ENCODE measurements around the gene IL3.

Gene IL3

GRCh38 chr5:132026516-132027008 is 33.9 kb upstream of the IL3 start:
- DNase-seq, result no peak

GRCh38 chr5:132027027-132027426 is 33.4 kb upstream of the IL3 start:
- no peak for DNase-seq

DNA sequence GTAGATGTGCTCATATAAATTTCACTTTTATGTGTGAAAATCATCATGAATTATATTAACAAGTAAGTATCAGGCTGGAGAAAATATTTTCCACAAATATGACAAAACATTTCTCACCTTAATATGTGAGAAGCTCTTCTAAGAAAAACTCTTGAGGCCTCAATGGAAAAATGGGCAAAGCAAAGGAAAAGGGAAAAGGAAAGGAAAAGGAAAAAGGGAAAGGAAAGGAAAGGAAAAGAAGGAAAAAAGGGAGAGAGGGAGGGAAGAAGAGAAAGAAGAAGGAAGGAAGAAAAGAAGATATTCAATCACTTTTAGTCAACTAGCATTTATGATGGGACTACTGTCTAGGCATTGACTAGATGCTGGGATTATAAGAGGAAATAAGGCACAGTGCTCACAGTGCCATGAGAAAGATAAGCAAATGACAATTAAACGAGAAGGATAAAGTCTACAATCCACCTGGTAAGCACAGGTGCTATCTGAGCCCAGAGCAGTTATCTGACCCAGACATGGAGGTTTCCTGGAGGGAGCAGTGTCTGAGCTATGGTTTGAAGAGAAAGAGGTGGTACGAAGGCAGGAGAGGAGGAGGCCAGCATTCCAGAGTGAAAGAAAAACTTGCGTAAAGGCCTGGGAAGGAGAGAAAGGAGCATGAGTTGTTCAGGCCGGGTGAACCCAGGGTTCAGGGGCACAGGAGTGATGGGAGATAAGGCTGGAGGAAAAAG is 30.7 kb upstream of the IL3 start:
- no peak for DNase-seq

GRCh38 chr5:132030610-132031009 is 29.8 kb upstream of the IL3 start:
- no peak for DNase-seq

- DNase-seq, result no peak
These were observed 28.3 kb upstream of the IL3 start for GRCh38 chr5:132032196-132032595.

DNA sequence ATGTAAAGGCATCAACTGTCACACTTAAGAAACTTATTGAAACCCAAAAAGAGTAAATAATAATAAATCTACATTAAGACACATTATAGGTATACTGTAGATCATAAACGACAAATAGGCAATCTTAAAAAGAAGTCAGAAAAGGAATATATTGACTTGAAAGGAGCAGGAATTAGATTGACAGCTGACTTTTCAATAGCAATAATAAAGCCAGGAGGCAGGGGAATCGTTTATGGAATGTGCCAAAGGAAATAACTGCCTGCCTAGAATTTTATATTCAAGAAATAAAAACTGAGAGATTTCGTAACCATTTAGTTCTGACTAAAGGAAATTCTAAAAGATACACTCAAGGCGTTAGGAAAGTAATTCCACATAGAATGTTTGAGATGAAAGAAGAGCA is 27.3 kb upstream of the IL3 start:
- DNase-seq, result no peak

- no peak for DNase-seq
These were observed 23.1 kb upstream of the IL3 start for GRCh38 chr5:132037353-132037752.

- no peak for DNase-seq
These were observed 16.2 kb upstream of the IL3 start for GRCh38 chr5:132044207-132044606.

DNA sequence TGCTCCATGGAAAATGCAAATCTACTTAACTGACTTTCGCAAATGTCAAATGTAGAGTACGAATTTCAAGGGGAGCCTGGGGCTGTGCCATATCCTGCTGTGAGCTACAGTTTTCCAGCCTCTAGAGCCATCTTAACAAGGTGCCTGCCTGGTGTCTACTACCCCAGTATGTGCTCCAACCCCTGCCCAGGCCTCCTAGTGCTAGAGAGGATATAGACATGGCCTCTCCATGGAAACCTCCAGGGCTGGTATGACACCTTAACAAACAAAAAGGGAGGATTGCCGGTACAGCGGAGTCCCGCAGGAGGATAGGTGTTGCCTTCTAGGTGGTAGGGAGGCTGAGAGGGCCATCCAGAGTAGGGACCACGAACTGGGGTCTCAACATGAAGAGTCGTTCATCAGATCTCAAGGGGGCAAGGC is 13.6 kb upstream of the IL3 start:
- no peak for DNase-seq

DNA sequence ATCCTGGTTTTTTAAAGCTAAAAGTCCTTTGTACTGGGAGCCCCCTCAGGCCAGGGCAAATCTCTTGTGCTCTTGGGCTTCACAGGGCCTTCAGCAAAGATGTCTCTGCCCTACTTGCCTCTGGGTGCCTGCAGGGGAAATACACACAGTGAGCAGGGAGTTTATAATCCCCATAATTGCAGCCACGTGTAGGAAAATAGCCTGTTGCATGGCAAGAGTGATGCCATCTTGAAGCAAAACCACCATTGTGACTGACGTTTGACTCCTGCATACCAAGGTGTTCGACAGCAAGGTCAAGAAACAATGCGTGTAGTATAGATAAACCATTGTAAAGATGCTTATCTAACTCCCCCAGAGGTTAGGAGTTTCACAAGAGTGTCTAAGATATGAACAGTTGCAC is 11.4 kb upstream of the IL3 start:
- no peak for DNase-seq

- DNase-seq, result no peak
These were observed 10.9 kb upstream of the IL3 start for GRCh38 chr5:132049559-132049958.

DNA sequence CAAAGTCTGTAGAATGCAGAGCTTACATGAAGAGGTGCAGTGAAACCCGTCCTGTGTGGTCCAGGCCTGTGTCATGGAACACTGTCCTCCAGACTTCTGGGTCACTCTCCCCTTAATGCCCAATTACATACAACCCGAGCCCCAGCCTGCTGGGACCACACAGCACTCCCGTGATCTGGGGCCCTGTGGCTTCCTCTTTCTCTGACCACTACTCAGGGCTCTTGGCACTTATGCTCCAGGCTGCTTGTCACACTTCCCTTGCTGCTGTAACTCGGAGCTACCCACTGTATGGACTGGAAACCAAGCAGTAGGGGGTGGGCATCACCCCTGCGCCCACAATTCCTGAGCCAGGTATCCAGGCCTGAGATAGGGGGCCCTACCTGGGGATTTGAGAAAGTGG is 10.3 kb upstream of the IL3 start:
- no peak for DNase-seq

GRCh38 chr5:132050661-132051552 is 9.5 kb upstream of the IL3 start:
- DNase-seq, result no peak

DNA sequence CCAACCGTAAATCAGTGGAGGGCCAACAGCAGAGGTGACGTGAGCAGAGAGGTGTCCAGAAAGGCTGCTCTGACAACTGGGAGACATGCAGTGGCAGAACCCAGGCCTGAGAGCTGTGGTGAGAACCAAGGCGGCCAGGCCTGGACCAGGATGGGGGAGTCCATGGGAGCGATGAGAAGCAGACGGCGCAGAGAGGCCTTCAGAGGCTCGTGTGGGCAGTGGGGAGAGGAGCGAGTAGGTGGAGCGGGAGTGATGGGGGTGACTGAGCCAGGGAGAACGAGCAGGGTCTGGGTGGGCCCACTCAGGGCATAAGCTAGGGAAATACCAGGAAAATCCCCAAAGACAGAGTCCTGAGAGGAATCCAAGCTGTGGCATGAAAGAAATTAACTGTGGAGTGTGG is 7.9 kb upstream of the IL3 start:
- no peak for DNase-seq

GRCh38 chr5:132053483-132053882 is 7.0 kb upstream of the IL3 start:
- no peak for DNase-seq

GRCh38 chr5:132054031-132054696 is 6.3 kb upstream of the IL3 start:
- DNase-seq, result no peak

GRCh38 chr5:132054697-132055440 is 5.6 kb upstream of the IL3 start:
- DNase-seq, result no peak

- DNase-seq, result no peak
These were observed 5.0 kb upstream of the IL3 start for GRCh38 chr5:132055441-132055807.

- no peak for DNase-seq
These were observed 4.4 kb upstream of the IL3 start for GRCh38 chr5:132055808-132056609.

GRCh38 chr5:132056610-132057497 is 3.6 kb upstream of the IL3 start:
- no peak for DNase-seq
